ENCODE data around the gene DNAJC8. TPM values are rescaled to one million over a fixed set of nuclear protein-coding genes. Genes with fewer than 3 reads are reported as not detected.

Gene DNAJC8, protein sequence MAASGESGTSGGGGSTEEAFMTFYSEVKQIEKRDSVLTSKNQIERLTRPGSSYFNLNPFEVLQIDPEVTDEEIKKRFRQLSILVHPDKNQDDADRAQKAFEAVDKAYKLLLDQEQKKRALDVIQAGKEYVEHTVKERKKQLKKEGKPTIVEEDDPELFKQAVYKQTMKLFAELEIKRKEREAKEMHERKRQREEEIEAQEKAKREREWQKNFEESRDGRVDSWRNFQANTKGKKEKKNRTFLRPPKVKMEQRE
- polyA plus RNA-seq, result 100 to 1,000 TPM in 1 of 3 donors, 10 to 100 TPM in 2; 22.4 to 115 (median 63.5) TPM

DNA sequence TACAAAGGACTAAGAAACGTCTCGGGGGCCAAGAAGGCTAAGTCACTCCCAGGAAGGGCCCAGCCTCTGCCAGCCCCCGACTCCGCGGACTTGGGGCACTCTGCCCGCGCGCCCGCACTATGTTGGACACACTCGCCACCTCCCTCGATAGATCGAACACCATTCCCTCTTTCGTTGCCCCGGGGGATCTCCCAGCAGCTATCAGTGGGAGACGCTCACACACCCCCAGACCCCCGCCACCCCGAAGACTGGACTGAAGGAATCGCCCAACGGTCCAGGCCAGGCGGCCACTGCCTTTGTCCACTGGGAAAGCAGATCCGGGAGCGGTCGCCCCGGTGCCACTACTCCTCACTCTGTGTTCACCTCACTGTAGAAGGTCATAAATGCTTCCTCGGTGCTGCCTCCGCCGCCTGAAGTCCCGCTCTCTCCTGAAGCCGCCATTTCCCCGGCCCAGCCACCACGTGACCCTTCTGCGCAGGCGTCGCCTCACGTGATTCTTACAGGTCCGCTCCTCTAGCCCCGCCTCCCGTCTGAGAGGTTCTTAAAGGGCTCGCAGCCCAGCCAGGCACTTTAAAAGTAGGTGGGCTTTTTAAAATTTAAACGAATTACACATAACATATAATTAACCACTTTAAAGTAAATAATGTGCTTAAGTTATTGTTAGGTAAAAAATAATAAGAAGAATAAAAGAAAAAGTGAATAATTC, at the start of gene DNAJC8:
Gene DNAJC8, minus strand, starts transcription at position 472 of the 706 bp plus-strand sequence. Its CDS starts 31 bp downstream, at position 441.
- WGBS, 3 donors, result 0% methylated on average over 40 of the region's 40 CpGs
- H3K27ac ChIP-seq (ENCODE audit: low read depth, low read length), result no peak within 1 kb of the TSS

DNA sequence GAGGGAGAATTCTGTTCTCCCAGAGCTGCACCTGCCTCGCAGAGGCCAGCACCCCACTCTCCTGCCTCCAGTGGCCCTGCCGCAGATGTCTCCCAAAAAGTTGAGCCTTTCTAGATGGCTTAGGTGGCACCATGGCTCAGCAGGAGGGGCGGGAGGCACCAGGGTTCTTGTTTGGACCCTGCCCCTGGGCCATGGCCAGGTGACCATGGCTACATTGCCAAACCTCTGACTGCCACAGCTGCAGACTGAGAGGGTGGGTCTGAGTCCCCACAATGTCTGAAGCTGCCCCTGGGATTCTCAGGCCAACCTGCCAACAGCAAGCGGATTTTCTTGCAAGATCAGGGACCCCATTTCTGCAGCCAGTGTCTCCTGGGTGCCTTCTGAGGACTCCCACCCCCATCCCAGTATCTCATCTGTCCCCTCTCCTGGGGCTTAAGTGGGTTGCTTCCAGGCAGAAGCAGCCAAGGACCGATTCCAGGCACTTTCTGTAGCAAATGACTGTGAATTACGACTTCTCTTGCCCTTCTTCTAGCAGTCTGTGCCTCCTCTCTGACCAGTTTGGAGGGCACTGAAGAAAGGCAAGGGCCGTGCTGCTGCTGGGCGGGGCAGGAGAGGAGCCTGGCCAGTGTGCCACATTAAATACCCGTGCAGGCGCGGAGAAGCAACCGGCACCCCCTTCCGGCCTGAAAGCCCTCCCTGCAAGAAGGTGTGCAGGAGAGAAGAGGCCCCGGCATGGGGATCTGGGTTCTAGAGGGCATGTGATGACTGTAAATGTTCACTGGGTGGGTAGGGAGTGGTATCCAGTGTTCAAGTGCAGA, 49.0 kb upstream of the DNAJC8 start:
- 74 to 89% (median 87%) methylated on average over 14 of the region's 14 CpGs for WGBS, 3 donors
- H3K27ac ChIP-seq (ENCODE audit: low read depth, low read length), result no peak overlapping the region

DNA sequence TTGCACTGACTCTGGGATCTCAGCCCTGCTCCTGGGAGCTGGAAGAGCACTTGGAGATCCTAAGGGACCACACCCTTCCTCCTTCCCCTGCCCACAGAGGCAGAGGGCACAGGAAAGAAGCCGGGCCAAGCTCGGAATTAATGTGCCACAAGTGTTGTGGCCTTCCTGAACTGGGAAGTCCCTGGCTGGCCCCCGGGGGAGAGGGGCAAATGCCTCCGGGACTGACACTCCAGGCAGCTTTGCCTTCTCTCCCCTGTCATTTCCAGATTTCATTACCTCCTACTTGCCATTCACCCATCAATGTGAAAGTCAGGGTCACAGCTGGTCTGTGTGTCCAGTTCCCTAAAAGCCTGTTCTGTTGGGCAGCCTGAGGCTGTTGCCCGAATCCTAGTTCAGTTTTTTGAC, 48.1 kb upstream of the DNAJC8 start:
- 49 to 70% (median 65%) methylated on average over 5 of the region's 5 CpGs for WGBS, 3 donors
- no peak overlapping the region for H3K27ac ChIP-seq (ENCODE audit: low read depth, low read length)

DNA sequence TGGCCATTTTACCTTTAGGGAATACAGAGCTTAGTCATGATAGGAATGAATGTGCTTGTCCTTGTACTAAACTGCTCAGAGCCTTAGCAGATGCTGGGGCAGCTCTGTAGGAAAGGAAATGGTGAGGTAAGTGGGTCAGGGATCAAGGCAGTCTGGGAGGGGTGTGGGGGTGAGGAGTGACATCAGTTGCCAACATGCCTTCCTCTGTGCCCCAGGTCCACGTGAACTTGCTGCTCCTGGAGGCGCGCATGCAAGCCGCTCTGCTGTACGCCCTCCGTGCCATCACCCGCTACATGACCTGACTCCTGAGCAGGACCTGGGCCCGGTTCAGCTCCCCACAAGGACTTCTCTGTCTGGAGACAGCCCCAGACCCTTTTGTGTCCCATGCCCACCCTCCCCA, 47.7 kb upstream of the DNAJC8 start:
- 61 to 90% (median 81%) methylated on average over 8 of the region's 8 CpGs for WGBS, 3 donors
- H3K27ac ChIP-seq (ENCODE audit: low read depth, low read length), result no peak overlapping the region

DNA sequence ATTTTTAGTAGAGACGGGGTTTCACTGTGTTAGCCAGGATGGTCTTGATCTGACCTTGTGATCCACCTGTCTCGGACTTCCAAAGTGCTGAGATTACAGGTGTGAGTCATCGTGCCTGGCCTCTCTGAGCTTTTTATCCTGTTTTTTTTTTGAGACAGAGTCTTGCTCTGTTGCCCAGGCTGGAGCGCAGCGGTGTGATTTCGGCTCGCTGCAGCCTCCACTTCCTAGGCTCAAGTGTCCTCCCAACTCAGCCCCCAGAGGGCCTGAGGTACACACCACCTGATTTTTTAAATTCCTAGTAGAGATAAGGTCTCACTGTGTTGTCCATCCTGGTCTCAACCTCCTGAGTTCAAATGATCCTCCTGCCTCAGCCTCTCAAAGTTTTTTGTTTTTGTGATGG, 46.9 kb upstream of the DNAJC8 start:
- 90 to 97% (median 96%) methylated on average over 7 of the region's 7 CpGs for WGBS, 3 donors
- no peak overlapping the region for H3K27ac ChIP-seq (ENCODE audit: low read depth, low read length)

DNA sequence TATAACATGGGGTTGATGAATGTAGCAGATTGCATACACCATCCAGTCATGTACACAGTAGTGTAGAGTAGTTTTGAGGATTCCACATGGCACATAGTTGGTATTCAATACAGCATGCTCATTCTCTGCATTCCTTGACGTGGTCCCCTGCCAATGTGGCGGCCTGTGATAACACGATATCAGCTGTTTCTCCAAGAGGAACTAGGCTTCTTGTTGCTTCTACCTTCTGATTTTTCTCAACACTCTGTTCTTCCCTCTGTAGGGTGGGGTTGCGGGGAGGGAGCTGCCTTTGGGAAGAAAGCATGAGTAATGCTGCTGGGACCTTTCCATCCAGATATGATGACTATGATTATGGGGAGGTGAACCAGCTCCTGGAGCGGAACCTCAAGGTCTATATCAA, 45.9 kb upstream of the DNAJC8 start:
- H3K27ac ChIP-seq (ENCODE audit: low read depth, low read length), result no peak overlapping the region
- WGBS, 3 donors, result 92 to 97% (median 94%) methylated on average over 5 of the region's 5 CpGs

DNA sequence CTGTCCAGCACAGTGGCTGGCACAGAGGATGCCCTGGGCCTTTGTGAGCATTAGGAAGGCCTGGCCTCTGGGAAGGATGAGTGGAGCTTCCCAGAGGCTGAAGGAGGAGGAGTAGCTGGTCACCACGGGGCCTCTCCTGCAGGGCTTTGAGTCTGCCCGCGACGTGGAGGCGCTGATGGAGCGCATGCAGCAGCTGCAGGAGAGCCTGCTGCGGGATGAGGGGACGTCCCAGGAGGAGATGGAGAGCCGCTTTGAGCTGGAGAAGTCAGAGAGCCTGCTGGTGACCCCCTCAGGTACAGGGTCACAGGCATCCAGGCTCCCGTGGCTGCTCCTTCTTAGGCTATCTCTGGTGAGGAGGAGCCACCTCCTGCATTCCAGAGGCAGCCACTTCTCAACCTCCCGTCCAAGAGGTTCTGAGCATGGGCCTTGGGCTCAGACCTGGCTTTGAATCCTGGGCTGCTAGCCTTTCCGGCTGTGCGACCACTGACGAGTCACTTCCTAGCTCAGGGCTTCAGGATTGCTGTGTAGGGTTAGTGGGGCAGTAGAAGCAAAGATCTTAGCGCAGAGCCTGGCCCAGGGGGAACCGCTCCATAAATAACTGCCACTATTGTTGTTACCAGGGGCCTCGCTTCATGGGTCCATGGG, 40.5 kb upstream of the DNAJC8 start:
- WGBS, 3 donors, result 86 to 87% (median 86%) methylated on average over 17 of the region's 17 CpGs
- no peak overlapping the region for H3K27ac ChIP-seq (ENCODE audit: low read depth, low read length)

DNA sequence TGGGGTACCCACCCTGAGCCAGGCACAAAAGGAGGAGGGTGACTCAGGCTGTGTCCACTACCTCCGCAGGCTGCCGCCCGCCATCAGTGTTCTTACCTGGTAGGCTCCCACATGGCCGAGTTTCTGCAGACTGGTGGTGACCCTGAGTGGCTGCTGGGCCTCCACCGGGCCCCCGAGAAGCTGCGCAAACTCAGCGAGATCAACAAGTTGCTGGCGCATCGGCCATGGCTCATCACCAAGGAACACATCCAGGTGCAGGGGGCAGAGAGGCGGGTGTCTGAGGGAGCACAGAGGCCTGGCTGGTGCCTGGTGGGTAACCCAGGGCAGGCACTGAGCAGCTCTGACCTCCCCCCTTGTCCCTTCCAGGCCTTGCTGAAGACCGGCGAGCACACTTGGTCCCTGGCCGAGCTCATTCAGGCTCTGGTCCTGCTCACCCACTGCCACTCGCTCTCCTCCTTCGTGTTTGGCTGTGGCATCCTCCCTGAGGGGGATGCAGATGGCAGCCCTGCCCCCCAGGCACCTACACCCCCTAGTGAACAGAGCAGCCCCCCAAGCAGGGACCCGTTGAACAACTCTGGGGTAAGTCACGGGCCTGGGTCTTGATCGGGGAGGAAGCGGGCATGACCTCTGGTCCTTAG, 39.5 kb upstream of the DNAJC8 start:
- H3K27ac ChIP-seq (ENCODE audit: low read depth, low read length), result no peak overlapping the region
- 91 to 97% (median 96%) methylated on average over 19 to 20 of the region's 20 CpGs for whole genome bisulfite sequencing, 3 donors

DNA sequence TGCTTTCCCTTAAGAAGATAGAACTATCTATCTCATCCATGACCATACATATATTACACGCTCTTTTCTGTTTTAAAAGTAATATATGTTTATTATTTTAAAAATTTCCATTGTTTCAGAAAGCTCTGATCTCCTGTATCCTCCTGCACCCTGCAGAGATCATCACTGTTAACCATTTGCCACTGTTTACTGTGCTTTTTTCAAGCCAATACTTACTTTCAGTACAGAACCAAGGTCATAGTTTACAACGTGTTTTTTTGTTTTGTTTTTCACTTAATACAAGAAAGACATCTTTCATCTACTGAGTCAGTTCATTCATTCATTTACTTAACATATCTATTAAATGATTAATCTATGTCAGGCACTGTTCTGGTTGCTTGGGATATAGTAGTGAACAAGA, 36.7 kb upstream of the DNAJC8 start:
- no peak overlapping the region for H3K27ac ChIP-seq (ENCODE audit: low read depth, low read length)
- 51 to 82% (median 81%) methylated on average over 2 of the region's 2 CpGs for WGBS, 3 donors

DNA sequence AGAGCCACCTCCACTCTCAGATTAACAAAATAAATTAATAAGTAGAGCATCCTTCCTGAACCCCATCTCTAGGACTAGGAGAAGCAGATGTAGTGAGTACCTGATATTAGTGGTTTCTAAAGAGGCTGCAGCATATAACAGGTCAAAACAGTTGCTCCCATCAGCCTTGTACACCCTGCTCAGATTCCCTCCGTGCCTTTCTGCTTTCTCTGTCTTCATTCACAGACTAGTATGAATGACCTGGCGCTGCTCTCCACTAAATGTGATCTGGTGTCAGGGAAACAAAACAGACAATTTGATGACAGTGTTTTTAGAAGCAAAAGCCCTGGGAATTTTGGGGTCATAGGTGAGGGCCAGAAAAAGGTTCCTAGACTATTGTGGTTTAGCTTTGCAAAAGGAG, 34.8 kb upstream of the DNAJC8 start:
- 83 to 92% (median 86%) methylated on average over 2 of the region's 2 CpGs for WGBS, 3 donors
- no peak overlapping the region for H3K27ac ChIP-seq (ENCODE audit: low read depth, low read length)

DNA sequence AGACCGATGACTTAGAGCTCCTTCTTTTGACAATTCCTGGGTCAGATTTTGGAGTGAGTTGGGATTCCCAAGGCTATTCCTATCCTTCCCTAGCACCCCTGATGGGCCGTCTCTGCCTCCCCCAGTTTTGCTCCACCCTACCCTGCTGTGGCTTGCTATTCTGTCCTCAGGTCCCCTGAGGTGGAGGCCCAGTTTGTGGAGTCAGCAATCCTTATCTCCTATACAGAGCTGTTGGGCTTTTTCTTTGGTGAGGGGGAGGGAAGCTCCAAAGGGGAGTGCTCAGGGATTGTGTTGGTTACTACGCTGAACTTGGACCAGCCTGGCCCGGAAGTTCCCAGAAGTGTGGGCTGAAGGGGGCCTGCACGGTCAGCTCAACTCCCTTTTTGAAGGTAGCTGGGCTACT, 34.1 kb upstream of the DNAJC8 start:
- no peak overlapping the region for H3K27ac ChIP-seq (ENCODE audit: low read depth, low read length)
- WGBS, 3 donors, result 54 to 66% (median 57%) methylated on average over 5 of the region's 5 CpGs

DNA sequence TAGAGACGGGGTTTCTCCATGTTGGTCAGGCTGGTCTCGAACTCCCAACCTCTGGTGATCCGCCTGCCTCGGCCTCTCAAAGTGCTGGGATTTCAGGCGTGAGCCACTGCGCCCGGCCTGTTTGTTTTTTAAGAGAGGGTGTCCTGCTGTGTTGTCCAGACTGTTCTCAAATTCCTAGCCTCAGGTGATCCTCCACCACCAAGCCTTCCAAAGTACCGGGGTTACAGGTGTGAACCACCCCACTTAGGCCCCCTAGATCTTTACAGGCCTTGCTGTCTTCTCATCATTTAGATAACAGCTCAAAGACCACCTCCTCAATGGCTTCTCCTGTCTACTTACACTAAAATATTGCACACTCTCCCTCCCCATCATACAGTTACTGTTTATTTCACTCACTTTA, 32.7 kb upstream of the DNAJC8 start:
- no peak overlapping the region for H3K27ac ChIP-seq (ENCODE audit: low read depth, low read length)
- WGBS, 3 donors, result 89 to 96% (median 89%) methylated on average over 8 of the region's 8 CpGs

DNA sequence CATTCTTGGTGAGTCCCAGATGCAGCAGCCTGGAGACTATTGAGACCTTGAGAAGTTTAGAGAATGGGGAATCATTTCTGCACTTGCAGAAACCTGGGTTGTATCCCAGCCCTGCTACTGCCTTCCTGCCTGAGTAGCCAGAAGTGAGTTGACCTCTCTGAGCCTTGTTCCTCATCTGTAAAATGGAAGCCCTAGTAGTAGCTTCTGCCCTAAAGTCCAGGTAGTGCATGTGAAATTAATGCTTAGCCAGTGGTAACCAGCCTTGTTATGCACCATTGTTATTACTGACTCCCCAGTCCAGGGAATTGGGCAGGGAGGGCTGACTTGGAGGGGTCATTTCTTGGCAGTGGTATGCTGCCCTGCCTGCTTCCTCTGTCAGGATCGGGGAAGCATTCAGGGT, 32.1 kb upstream of the DNAJC8 start:
- no peak overlapping the region for H3K27ac ChIP-seq (ENCODE audit: low read depth, low read length)
- 86 to 90% (median 87%) methylated on average over 1 of the region's 1 CpG for WGBS, 3 donors

DNA sequence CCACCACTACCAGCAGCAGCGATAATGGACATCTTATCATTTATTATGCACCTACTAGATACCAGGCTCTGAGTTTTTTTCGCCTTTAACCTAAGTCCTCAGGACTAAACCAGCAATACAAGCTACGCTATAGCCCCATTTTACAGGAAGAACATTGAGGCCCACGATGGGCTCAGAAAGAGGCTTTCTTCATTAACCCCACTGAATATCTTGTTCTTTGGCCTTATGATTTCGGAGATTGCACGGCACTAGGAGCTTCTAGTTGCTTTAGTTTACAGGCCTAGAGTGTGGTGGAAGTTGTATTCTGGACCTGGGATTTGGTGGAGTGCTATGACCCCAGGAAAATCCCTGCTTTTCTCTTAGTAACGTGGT, 28.0 kb upstream of the DNAJC8 start:
- 36 to 62% (median 47%) methylated on average over 7 of the region's 7 CpGs for WGBS, 3 donors

DNA sequence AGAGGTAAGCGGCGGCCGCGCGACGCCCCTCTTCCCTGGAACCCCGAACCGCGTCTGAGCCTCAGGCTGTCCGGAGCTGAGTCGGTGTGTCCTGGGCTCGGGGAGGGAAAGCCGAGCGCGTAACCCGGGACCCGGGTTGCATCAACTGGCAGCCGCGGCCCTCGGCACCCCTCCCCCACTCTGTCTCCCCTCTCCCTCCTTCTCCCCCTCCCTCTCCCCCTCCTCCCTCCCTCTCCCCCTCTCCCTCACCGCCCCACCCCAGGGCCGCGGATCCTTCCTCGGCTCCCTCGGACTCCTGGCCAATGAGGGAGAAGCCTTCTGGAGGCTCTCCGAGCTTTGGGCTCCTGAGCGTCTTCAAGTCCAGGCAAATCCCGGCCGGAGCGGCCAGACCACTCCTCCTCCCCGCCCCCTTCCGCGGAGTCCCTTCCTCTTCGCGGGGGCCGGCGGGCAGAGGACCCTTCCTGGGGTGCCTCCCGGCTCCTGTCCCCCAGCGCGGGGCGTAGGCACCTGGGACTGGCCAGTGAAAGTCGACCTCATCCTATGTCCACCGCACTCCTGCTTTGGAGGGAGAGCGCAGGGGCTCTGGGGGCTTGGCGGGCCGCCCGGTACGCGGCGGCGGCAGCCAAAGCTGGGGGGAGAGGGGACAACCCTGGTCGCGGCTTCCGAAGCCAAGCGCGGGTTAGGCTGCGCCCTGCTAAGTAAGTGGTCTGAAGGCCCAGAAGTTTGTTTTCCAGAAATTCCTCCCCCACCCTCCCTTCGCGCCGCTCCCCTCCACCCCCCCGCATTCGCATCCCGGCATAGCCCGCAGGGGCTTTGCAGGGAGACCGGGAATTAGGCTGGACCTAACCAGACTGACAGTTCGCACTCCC, 27.3 kb upstream of the DNAJC8 start:
- no peak overlapping the region for H3K27ac ChIP-seq (ENCODE audit: low read depth, low read length)
- WGBS, 3 donors, result 2 to 4% (median 2%) methylated on average over 24 to 66 of the region's 66 CpGs

More for the DNA sequence above, 28.0 kb upstream of the DNAJC8 start:
- H3K27ac ChIP-seq (ENCODE audit: low read depth, low read length), result no peak overlapping the region

DNA sequence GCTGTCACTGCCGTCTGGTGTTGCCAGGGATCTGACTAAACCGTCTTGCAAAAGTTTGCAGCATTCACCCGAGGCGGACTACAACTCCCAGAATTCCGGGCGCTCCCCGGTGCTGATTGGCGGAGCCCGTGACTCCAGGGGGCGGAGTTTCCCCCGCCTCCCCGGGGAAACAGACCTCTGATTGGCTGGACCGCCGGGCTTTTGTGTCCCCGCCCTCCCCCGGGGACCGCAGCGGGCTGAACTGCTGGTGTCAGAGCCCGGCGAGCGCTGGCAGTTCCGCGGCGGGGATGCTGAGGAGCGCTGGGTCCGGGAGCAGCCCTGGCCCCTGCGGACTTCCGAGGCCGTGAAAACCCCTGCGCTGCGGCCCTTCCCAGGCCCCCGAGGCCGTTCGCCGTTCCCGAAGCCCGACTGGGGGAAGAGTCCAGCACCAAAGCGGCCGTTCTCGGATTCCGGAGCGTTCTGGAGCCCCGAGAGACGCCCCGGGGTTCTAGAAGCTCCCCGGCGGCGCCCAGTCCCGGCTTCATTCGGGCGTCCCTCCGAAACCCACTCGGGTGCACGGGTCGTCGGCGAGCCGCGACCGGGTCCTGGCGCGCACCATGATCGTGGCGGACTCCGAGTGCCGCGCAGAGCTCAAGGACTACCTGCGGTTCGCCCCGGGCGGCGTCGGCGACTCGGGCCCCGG, 26.6 kb upstream of the DNAJC8 start, which contains the start of gene SESN2:
Gene SESN2, plus strand, starts transcription at position 267 of the 682 bp plus-strand sequence. Its CDS starts 330 bp downstream, at position 597.
- WGBS, 3 donors, result 0% methylated on average over 63 to 76 of the region's 76 CpGs

More for the DNA sequence above, 26.6 kb upstream of the DNAJC8 start, which contains the start of gene SESN2:
- H3K27ac ChIP-seq (ENCODE audit: low read depth, low read length), result peak within 1 kb of the TSS; percentile 41
